OCI-LY1 (cell line): ENCODE results near the gene SPRR2A.

Experiments
- H2AFZ ChIP-seq: fragments of 200-600 bp; sonication (generic), shearing (Covaris generic); 2 replicates; pipeline ENCODE4 v1.6.0; 2014; ENCODE audit warnings: antibody characterized with exemption, mild to moderate bottlenecking, low read length
- H3F3A ChIP-seq: fragments of 200-600 bp; sonication (generic), shearing (Covaris generic); 2 replicates; pipeline ENCODE4 v1.6.0; 2014; ENCODE audit warnings: mild to moderate bottlenecking, antibody characterized with exemption, low read length, moderate library complexity; ENCODE audit not compliant: insufficient read depth
- H3K27ac ChIP-seq: fragments of 200-600 bp; sonication (generic); 2 replicates; pipeline ENCODE4 v1.5.1; 2014; ENCODE audit warnings: low read length, mixed run types, mild to moderate bottlenecking, low read depth; ENCODE audit not compliant: poor library complexity, severe bottlenecking
- H3K27me3 ChIP-seq: fragments of 200-600 bp; sonication (generic); 2 replicates; pipeline ENCODE4 v1.6.0; 2014; ENCODE audit warnings: antibody characterized with exemption, mild to moderate bottlenecking, low read length, moderate library complexity; ENCODE audit not compliant: insufficient read depth
- H3K36me3 ChIP-seq: fragments of 200-600 bp; sonication (generic); 2 replicates; pipeline ENCODE4 v1.6.1; 2014; ENCODE audit warnings: mild to moderate bottlenecking, antibody characterized with exemption, low read length, moderate library complexity, mixed read lengths; ENCODE audit not compliant: insufficient read depth
- H3K4me1 ChIP-seq: fragments of 200-600 bp; sonication (generic); 2 replicates; pipeline ENCODE4 v1.5.1; 2014; ENCODE audit warnings: mild to moderate bottlenecking, low read length, moderate library complexity; ENCODE audit not compliant: insufficient read depth, severe bottlenecking
- H3K4me2 ChIP-seq: fragments of 200-600 bp; sonication (generic), shearing (Covaris generic); 2 replicates; pipeline ENCODE4 v1.6.1; 2014; ENCODE audit warnings: low read length
- H3K4me3 ChIP-seq: fragments of 200-600 bp; sonication (generic); 2 replicates; pipeline ENCODE4 v1.5.1; 2014; ENCODE audit warnings: low read length, low read depth, mild to moderate bottlenecking, mixed read lengths; ENCODE audit not compliant: poor library complexity, severe bottlenecking
- H3K79me2 ChIP-seq: fragments of 200-600 bp; shearing (Covaris generic); 2 replicates; pipeline ENCODE4 v1.6.1; 2016; ENCODE audit warnings: mixed run types, low read length, mixed read lengths; ENCODE audit not compliant: insufficient read depth
- H3K9ac ChIP-seq: fragments of 200-600 bp; sonication (generic), shearing (Covaris generic); 2 replicates; pipeline ENCODE4 v1.6.1; 2014; ENCODE audit warnings: mild to moderate bottlenecking, low read length, mixed read lengths
- H3K9me2 ChIP-seq: fragments of 200-600 bp; sonication (generic), shearing (Covaris generic); 2 replicates; pipeline ENCODE4 v1.6.1; 2014; ENCODE audit warnings: low read depth, mild to moderate bottlenecking, low read length, mixed read lengths
- H3K9me3 ChIP-seq: fragments of 200-600 bp; shearing (Covaris generic); 2 replicates; pipeline ENCODE4 v1.6.1; 2014; ENCODE audit warnings: low read length, mixed read lengths
- H4K20me1 ChIP-seq: fragments of 200-600 bp; sonication (generic), shearing (Covaris generic); 2 replicates; pipeline ENCODE4 v1.6.0; 2016; ENCODE audit warnings: mild to moderate bottlenecking, low read length; ENCODE audit not compliant: insufficient read depth
- CTCF ChIP-seq: fragments of 200-600 bp; sonication (generic), shearing (Covaris generic); IDR thresholded peaks from 2 replicates; pipeline ENCODE4 v1.5.1; 2017; ENCODE audit warnings: mild to moderate bottlenecking, antibody characterized with exemption, low read length, moderate library complexity, mixed read lengths
- EZH2 ChIP-seq: fragments of 200-600 bp; sonication (generic), shearing (Covaris generic); IDR thresholded peaks from 2 replicates; pipeline ENCODE4 v1.8.0; 2017; ENCODE audit warnings: borderline replicate concordance, mixed run types, mild to moderate bottlenecking, antibody characterized with exemption, low read length, moderate library complexity, mixed read lengths

Gene SPRR2A

GRCh38 chr1:153028766-153029165, 28.5 kb downstream of the SPRR2A start:
- H3K27ac ChIP-seq, result no peak overlapping the region
- no peaks in the 10 kb centered on the region for H3K4me1 ChIP-seq
- TF ChIP-seq CTCF (no peak), EZH2 (no peak)
- H4K20me1 ChIP-seq, result no peaks in the 10 kb centered on the region
- H3F3A ChIP-seq, result no peaks in the 10 kb centered on the region
- H3K9me3 ChIP-seq, result no peaks in the 10 kb centered on the region
- H2AFZ ChIP-seq, result no peak overlapping the region
- H3K9ac ChIP-seq, result no peak overlapping the region
- H3K4me2 ChIP-seq, result no peak overlapping the region
- H3K36me3 ChIP-seq, result no peaks in the 10 kb centered on the region
- H3K4me3 ChIP-seq, result no peak overlapping the region
- no peaks in the 10 kb centered on the region for H3K27me3 ChIP-seq
- no peaks in the 10 kb centered on the region for H3K9me2 ChIP-seq
- H3K79me2 ChIP-seq, result no peaks in the 10 kb centered on the region

GRCh38 chr1:153025797-153026196, 31.5 kb downstream of the SPRR2A start:
- Histone ChIP-seq H3K9me3 (no peaks in the 10 kb centered on the region), H3K79me2 (no peaks in the 10 kb centered on the region), H3K4me2 (no peak overlapping the region), H3K9ac (no peak overlapping the region), H3K27me3 (no peaks in the 10 kb centered on the region), H3K36me3 (no peaks in the 10 kb centered on the region), H3F3A (no peaks in the 10 kb centered on the region), H3K9me2 (no peaks in the 10 kb centered on the region), H2AFZ (no peak overlapping the region), H3K4me3 (no peak overlapping the region), H3K4me1 (no peaks in the 10 kb centered on the region), H4K20me1 (no peaks in the 10 kb centered on the region), H3K27ac (no peak overlapping the region)
- TF ChIP-seq EZH2, result no peak
- TF ChIP-seq CTCF, result no peak

- Histone ChIP-seq H3K79me2 (no peaks in the 10 kb centered on the region), H3K4me3 (no peak overlapping the region), H3K9me2 (no peaks in the 10 kb centered on the region), H3F3A (no peaks in the 10 kb centered on the region), H3K4me2 (no peak overlapping the region), H3K4me1 (no peaks in the 10 kb centered on the region), H3K27me3 (no peaks in the 10 kb centered on the region), H2AFZ (no peak overlapping the region), H3K36me3 (no peaks in the 10 kb centered on the region), H3K9me3 (no peaks in the 10 kb centered on the region), H3K9ac (no peak overlapping the region), H3K27ac (no peak overlapping the region), H4K20me1 (no peaks in the 10 kb centered on the region)
- TF ChIP-seq EZH2 (no peak), CTCF (no peak)
Observed at GRCh38 chr1:153024413-153024812, 32.9 kb downstream of the SPRR2A start.
